DND-41 (cell line): ENCODE measurements around the gene HDX.

ENCODE experiments used
- ATAC-seq: fragments of 200-7000 bp; cut with Tn5 transposase; 3 replicates; pipeline ENCODE4 v1.9.1; 2021; ENCODE audit warnings: low read depth; ENCODE audit not compliant: insufficient read depth
- DNase-seq: peaks from one replicate; pipeline ENCODE4 v3.0.0-alpha.2; 2020
- H2AFZ ChIP-seq: 2 replicates; pipeline ENCODE4 v1.6.0; 2012; ENCODE audit warnings: low read depth, low read length
- H3K27ac ChIP-seq: 2 replicates; pipeline ENCODE4 v1.5.1; 2012; ENCODE audit warnings: low read length, inconsistent platforms
- H3K27me3 ChIP-seq: fragments of 200-600 bp; sonication (generic); 2 replicates; pipeline ENCODE4 v1.6.0; 2012; ENCODE audit warnings: low read length, mild to moderate bottlenecking, inconsistent platforms; ENCODE audit not compliant: insufficient read depth, poor library complexity
- H3K36me3 ChIP-seq: 2 replicates; pipeline ENCODE4 v1.5.1; 2012; ENCODE audit warnings: low read length, inconsistent platforms; ENCODE audit not compliant: insufficient read depth
- H3K4me1 ChIP-seq: 2 replicates; pipeline ENCODE4 v1.5.1; 2012; ENCODE audit warnings: mild to moderate bottlenecking, low read length; ENCODE audit not compliant: insufficient read depth
- H3K4me2 ChIP-seq: 2 replicates; pipeline ENCODE4 v1.6.0; 2012; ENCODE audit warnings: mild to moderate bottlenecking, moderate library complexity, low read length, inconsistent platforms; ENCODE audit not compliant: insufficient read depth
- H3K4me3 ChIP-seq, 2 experiments: fragments of 200-600 bp in 1 of 2; shearing (Covaris generic) in 1 of 2; 2 replicates each; pipeline ENCODE4 v1.5.1; 2012 to 2016; ENCODE audit warnings: inconsistent platforms in 2 of 2, low read length in 2 of 2, mild to moderate bottlenecking in 2 of 2, low read depth in 1 of 2, moderate library complexity in 1 of 2
- H3K79me2 ChIP-seq: 2 replicates; pipeline ENCODE4 v1.6.0; 2012; ENCODE audit warnings: low read length, inconsistent platforms; ENCODE audit not compliant: insufficient read depth
- H3K9ac ChIP-seq: 2 replicates; pipeline ENCODE4 v1.6.0; 2012; ENCODE audit warnings: low read depth, mild to moderate bottlenecking, inconsistent platforms, low read length, moderate library complexity
- H3K9me3 ChIP-seq: 2 replicates; pipeline ENCODE4 v1.5.1; 2012; ENCODE audit warnings: low read length, moderate library complexity, mild to moderate bottlenecking, inconsistent platforms; ENCODE audit not compliant: insufficient read depth, severe bottlenecking
- H4K20me1 ChIP-seq: 2 replicates; pipeline ENCODE4 v1.6.0; 2012; ENCODE audit warnings: low read length; ENCODE audit not compliant: insufficient read depth
- CTCF ChIP-seq: IDR thresholded peaks from 2 replicates; pipeline ENCODE4 v1.5.1; 2012; ENCODE audit warnings: borderline replicate concordance, low read length, moderate library complexity, mild to moderate bottlenecking; ENCODE audit not compliant: poor library complexity, severe bottlenecking; ENCODE audit errors: extremely low read depth
- EZH2 ChIP-seq: IDR thresholded peaks from 3 replicates; pipeline ENCODE4 v1.6.1; 2012; ENCODE audit warnings: borderline replicate concordance, low read depth, mild to moderate bottlenecking, moderate library complexity, low read length, inconsistent platforms; ENCODE audit not compliant: severe bottlenecking

Gene HDX

GRCh38 chrX:84339507-84340364 lies 162.5 kb downstream of the HDX start:
- no peak overlapping the region for H3K9ac ChIP-seq
- TF ChIP-seq CTCF (peak; percentile 19), EZH2 (no peak)
- H3K27ac ChIP-seq: no peak overlapping the region
- no peaks in the 10 kb centered on the region for H3K9me3 ChIP-seq
- DNase-seq (no peak), ATAC-seq (no peak)
- no peak overlapping the region for H2AFZ ChIP-seq
- H3K79me2 ChIP-seq: no peaks in the 10 kb centered on the region
- H3K36me3 ChIP-seq: no peaks in the 10 kb centered on the region
- H3K4me1 ChIP-seq: no peaks in the 10 kb centered on the region
- H3K27me3 ChIP-seq: no peaks in the 10 kb centered on the region
- no peak overlapping the region for H3K4me2 ChIP-seq
- H4K20me1 ChIP-seq: no peaks in the 10 kb centered on the region
- H3K4me3 ChIP-seq: no peak overlapping the region

GRCh38 chrX:84336646-84337045 lies 165.6 kb downstream of the HDX start:
- Histone ChIP-seq H3K4me3 (no peak overlapping the region), H3K4me1 (no peaks in the 10 kb centered on the region), H3K27me3 (no peaks in the 10 kb centered on the region), H4K20me1 (no peaks in the 10 kb centered on the region), H3K27ac (no peak overlapping the region), H3K79me2 (no peaks in the 10 kb centered on the region), H3K9ac (no peak overlapping the region), H3K4me2 (no peak overlapping the region), H2AFZ (no peak overlapping the region), H3K9me3 (no peaks in the 10 kb centered on the region), H3K36me3 (no peaks in the 10 kb centered on the region)
- no peak for ATAC-seq
- no peak for TF ChIP-seq EZH2
- no peak for TF ChIP-seq CTCF
- no peak for DNase-seq

- no peaks in the 10 kb centered on the region for H3K4me1 ChIP-seq
- H3K36me3 ChIP-seq: no peaks in the 10 kb centered on the region
- H3K27ac ChIP-seq: no peak overlapping the region
- H3K9ac ChIP-seq: no peak overlapping the region
- no peak overlapping the region for H3K4me3 ChIP-seq
- H4K20me1 ChIP-seq: no peaks in the 10 kb centered on the region
- TF ChIP-seq EZH2 (no peak), CTCF (no peak)
- H3K4me2 ChIP-seq: no peak overlapping the region
- no peaks in the 10 kb centered on the region for H3K79me2 ChIP-seq
- no peak for DNase-seq
- no peaks in the 10 kb centered on the region for H3K9me3 ChIP-seq
- no peaks in the 10 kb centered on the region for H3K27me3 ChIP-seq
- H2AFZ ChIP-seq: no peak overlapping the region
- ATAC-seq: no peak
These were observed 167.1 kb downstream of the HDX start for GRCh38 chrX:84335121-84335520.
